Ovary (tissue), 9 donors: ENCODE results near the gene BPTF. TPM values are rescaled to one million over a fixed set of nuclear protein-coding genes. Genes with fewer than 3 reads are reported as not detected.
"Not testable (repeated sequence)": the region's sequence is repeated elsewhere in the genome, so short reads cannot be mapped to it uniquely, and the experiment has no call there.

Source experiments
- DNase-seq, 5 donors: peaks; one replicate each; pipeline ENCODE4 v3.0.0-alpha.2; 2019 to 2020
- H3K27ac ChIP-seq, 2 donors: fragments of 200-600 bp; one replicate each; pipeline versions ENCODE4 v1.5.1 to v1.8.0; 2019 to 2022
- H3K27me3 ChIP-seq: fragments of 200-600 bp; one replicate; pipeline ENCODE4 v1.8.0; 2022
- H3K36me3 ChIP-seq: fragments of 200-600 bp; sonication (generic); one replicate; pipeline ENCODE4 v1.5.1; 2019
- H3K4me1 ChIP-seq: one replicate; pipeline ENCODE4 v1.8.1; 2013; ENCODE audit warnings: mild to moderate bottlenecking, moderate library complexity; ENCODE audit not compliant: insufficient read depth
- H3K4me3 ChIP-seq: fragments of 200-600 bp; sonication (generic); one replicate; pipeline ENCODE4 v1.5.1; 2017
- H3K9me3 ChIP-seq, 2 donors: fragments of 200-600 bp in 1 of 2; sonication (generic) in 1 of 2; one replicate each; pipeline versions ENCODE4 v1.5.1 to v1.8.1; 2013 to 2019; ENCODE audit warnings: mild to moderate bottlenecking in 1 of 2, moderate library complexity in 1 of 2
- CTCF ChIP-seq, 3 donors: fragments of 450-650 bp in 2 of 3; fragments of 200-600 bp in 1 of 3; IDR thresholded peaks; one replicate each; pipeline versions ENCODE4 v1.5.1 to v1.8.0; 2016 to 2022; ENCODE audit warnings: antibody characterized with exemption in 3 of 3, mild to moderate bottlenecking in 1 of 3
- EP300 ChIP-seq: sonication (generic); formaldehyde crosslinking; IDR thresholded peaks from one replicate; pipeline ENCODE4 v1.6.1; 2017; ENCODE audit warnings: antibody characterized with exemption
- POLR2A ChIP-seq: fragments of 450-650 bp; IDR thresholded peaks from one replicate; pipeline ENCODE4 v1.6.1; 2017; ENCODE audit warnings: antibody characterized with exemption, mild to moderate bottlenecking, moderate library complexity
- WGBS, 3 donors: extraction: QIAGEN DNeasy Blood & Tissue Kit in 1 of 3; methylation state at CpG; one replicate each; pipeline versions ENCODE4 v1.1.5 to v1.1.7; 2013 to 2017; 5-methylcytosine and 5-hydroxymethylcytosine counted together
- intact Hi-C, 4 donors: fragments of 100-400 bp; cut with DNase I; formaldehyde crosslinking; loops; one replicate each; pipeline versions ENCODE4 v1.11.0 to v1.15.1; 2022 to 2023
- polyA plus RNA-seq, 2 donors: library from polyadenylated mRNA; stranded (reverse); fragments of 200-250 nt in 1 of 2; fragments of 350-450 nt in 1 of 2; fragmentation: Illumina TruSeq in 1 of 2; extraction: RNeasy Lipid Tissue Mini Kit (QIAGEN cat#74804) in 1 of 2; gene quantifications; one replicate each; pipeline ENCODE4 v1.2.3, GENCODE V29; 2013 to 2014
- total RNA-seq, 7 donors: library from RNA; depleted of rRNA in 2 of 7; stranded (reverse); fragments of >200 nt in 2 of 7; fragmentation: NEBNext Ultra II Directional in 3 of 7; extraction: Animal tissue kit (Norgen Biotek cat#: 25700) in 3 of 7; gene quantifications; one replicate each; pipeline versions ENCODE4 v1.1.0 to v1.2.4, GENCODE V29; 2016 to 2023
- donor health status: DM: no; HTN: no; CAD: no; lungs with moderate emphysema.
- donor health status: DM: no; HTN: no; CAD: no.
- donor health status: Bipolar disorder and iron deficiency.
- donor health status: DM: yes; HTN: yes; CAD: no.
- donor health status: DM: no; HTN: no; CAD: no.
- donor health status: DM: yes; HTN: yes; CAD: no.

The BPTF gene
- total and polyA plus RNA-seq, 9 donors = 28.5 to 120 (median 91.7) TPM

GRCh38 chr17:67810464-67810863 is 14.8 kb upstream of the BPTF start:
- intact Hi-C loops = no loop called here
- Histone ChIP-seq H3K27me3 (no peaks in the 10 kb centered on the region), H3K36me3 (no peaks in the 10 kb centered on the region), H3K4me1 (no peaks in the 10 kb centered on the region), H3K27ac (no peak overlapping the region), H3K9me3 (no peaks in the 10 kb centered on the region), H3K4me3 (no peak overlapping the region)
- WGBS, 3 donors = 84 to 89% (median 88%) methylated on average over 1 of the region's 1 CpG
- TF ChIP-seq CTCF (IDR thresholded peaks at IDR 0.05) = no peak
- no peak for TF ChIP-seq POLR2A
- TF ChIP-seq EP300 = no peak
- DNase-seq = no peak

GRCh38 chr17:67812380-67812779 is 12.9 kb upstream of the BPTF start:
- H3K27ac ChIP-seq, H3K4me3 ChIP-seq, DNase-seq, H3K27me3 ChIP-seq, intact Hi-C loops, H3K36me3 ChIP-seq, H3K4me1 ChIP-seq, H3K9me3 ChIP-seq: not testable (repeated sequence)
- 87 to 92% (median 90%) methylated on average over 6 of the region's 6 CpGs for WGBS, 3 donors

- Histone ChIP-seq H3K27ac (no peak overlapping the region), H3K4me3 (no peak overlapping the region), H3K4me1 (no peaks in the 10 kb centered on the region), H3K27me3 (no peaks in the 10 kb centered on the region), H3K9me3 (no peaks in the 10 kb centered on the region), H3K36me3 (no peaks in the 10 kb centered on the region)
- 83 to 86% (median 85%) methylated on average over 5 of the region's 5 CpGs for WGBS, 3 donors
- DNase-seq = no peak
- intact Hi-C loops = no loop called here
- TF ChIP-seq EP300 (no peak), CTCF (IDR thresholded peaks at IDR 0.05) (no peak), POLR2A (no peak)
These were observed 11.5 kb upstream of the BPTF start for GRCh38 chr17:67813803-67814180.

- Histone ChIP-seq H3K4me1 (no peaks in the 10 kb centered on the region), H3K27me3 (no peaks in the 10 kb centered on the region), H3K9me3 (no peaks in the 10 kb centered on the region), H3K36me3 (no peaks in the 10 kb centered on the region), H3K4me3 (no peak overlapping the region), H3K27ac (no peak overlapping the region)
- WGBS, 3 donors = 53 to 64% (median 60%) methylated on average over 7 of the region's 7 CpGs
- intact Hi-C loops = no loop called here
- TF ChIP-seq CTCF (IDR thresholded peaks at IDR 0.05) = no peak
- TF ChIP-seq POLR2A = no peak
- TF ChIP-seq EP300 = no peak
- DNase-seq = no peak
These were observed 6.9 kb upstream of the BPTF start for GRCh38 chr17:67818110-67819002.

DNA sequence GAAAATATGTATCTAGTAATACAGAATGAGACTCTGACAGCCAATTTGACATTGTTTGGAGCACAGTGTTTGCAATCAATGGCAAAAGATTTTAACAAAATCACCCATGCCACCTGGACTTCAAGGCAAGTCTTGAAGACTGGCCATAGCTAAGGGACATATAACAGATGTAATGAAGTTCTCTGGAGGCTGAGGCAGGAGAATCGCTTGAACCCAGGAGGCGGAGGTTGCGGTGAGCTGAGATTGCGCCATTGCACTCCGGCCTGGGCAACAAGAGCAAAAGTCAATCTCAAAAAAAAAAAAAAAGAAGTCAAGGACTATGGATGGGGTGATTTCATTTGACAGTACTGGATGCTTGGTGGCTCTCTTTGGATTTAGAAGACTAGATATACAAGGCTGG is 5.6 kb upstream of the BPTF start:
- no peaks in the 10 kb centered on the region for H3K27me3 ChIP-seq

More for the DNA sequence above, 5.6 kb upstream of the BPTF start:
- no peak overlapping the region for H3K4me3 ChIP-seq
- H3K9me3 ChIP-seq = no peaks in the 10 kb centered on the region
- TF ChIP-seq CTCF (IDR thresholded peaks at IDR 0.05) = no peak
- TF ChIP-seq POLR2A = no peak
- no peak for TF ChIP-seq EP300
- no peaks in the 10 kb centered on the region for H3K36me3 ChIP-seq
- WGBS, 3 donors = 95 to 97% (median 96%) methylated on average over 5 of the region's 5 CpGs
- no peak for DNase-seq
- no peaks in the 10 kb centered on the region for H3K4me1 ChIP-seq
- intact Hi-C loops = loop anchor here in 2 of 4 donors (10.0 kb wide), 1 partner anchor 95 kb away; no protein-coding TSS in a partner anchor
- H3K27ac ChIP-seq = no peak overlapping the region
